Neuronal stem cell (in vitro differentiated cells): ENCODE measurements around the gene ZNF282.
A peak's percentile ranks its signal among the peaks of the same experiment; 100 is the strongest.

ENCODE experiments used
- DNase-seq: peaks from one replicate; pipeline ENCODE4 v3.0.0-alpha.2; 2013; ENCODE audit warnings: low spot score
- H2AFZ ChIP-seq: one replicate; pipeline ENCODE4 v1.6.1; 2013; ENCODE audit warnings: mild to moderate bottlenecking, low read length, inconsistent platforms
- H2AK5ac ChIP-seq: 2 replicates; pipeline ENCODE4 v1.6.1; 2013; ENCODE audit warnings: low read depth, mild to moderate bottlenecking, inconsistent platforms, low read length, moderate library complexity, mixed read lengths
- H2BK120ac ChIP-seq: 2 replicates; pipeline ENCODE4 v1.6.1; 2013; ENCODE audit warnings: low read depth, mild to moderate bottlenecking, inconsistent platforms, low read length, moderate library complexity, mixed read lengths
- H2BK12ac ChIP-seq: one replicate; pipeline ENCODE4 v1.6.1; 2013; ENCODE audit warnings: low read length, inconsistent platforms
- H2BK15ac ChIP-seq: 2 replicates; pipeline ENCODE4 v1.6.1; 2013; ENCODE audit warnings: mild to moderate bottlenecking, low read length, inconsistent platforms, mixed read lengths
- H2BK5ac ChIP-seq: one replicate; pipeline ENCODE4 v1.6.1; 2013; ENCODE audit warnings: inconsistent platforms, mild to moderate bottlenecking, low read length, moderate library complexity
- H3K14ac ChIP-seq: one replicate; pipeline ENCODE4 v1.6.1; 2013; ENCODE audit warnings: low read length, inconsistent platforms
- H3K18ac ChIP-seq: 2 replicates; pipeline ENCODE4 v1.6.1; 2013; ENCODE audit warnings: low read length, inconsistent platforms
- H3K23ac ChIP-seq: 2 replicates; pipeline ENCODE4 v1.6.1; 2013; ENCODE audit warnings: low read depth, mild to moderate bottlenecking, mixed read lengths, low read length, inconsistent platforms; ENCODE audit not compliant: poor library complexity
- H3K27ac ChIP-seq: replicated peaks from 3 replicates; pipeline ENCODE4 v1.5.1; 2013; ENCODE audit warnings: low read length, inconsistent platforms
- H3K27me3 ChIP-seq, 3 experiments: 2 replicates each; pipeline ENCODE4 v1.6.1; 2013; ENCODE audit warnings: low read length in 3 of 3, mild to moderate bottlenecking in 2 of 3, inconsistent platforms in 1 of 3, low read depth in 1 of 3, mixed read lengths in 1 of 3, moderate library complexity in 1 of 3; ENCODE audit not compliant: control insufficient read depth in 3 of 3, insufficient read depth in 3 of 3
- H3K36me3 ChIP-seq, 2 donors: replicated peaks in 1 of 2; 2 replicates each; pipeline ENCODE4 v1.6.1; 2013; ENCODE audit warnings: low read length in 2 of 2; ENCODE audit not compliant: control insufficient read depth in 2 of 2, insufficient read depth in 2 of 2
- H3K4ac ChIP-seq: 2 replicates; pipeline ENCODE4 v1.6.1; 2013; ENCODE audit warnings: inconsistent platforms, mild to moderate bottlenecking, low read length, moderate library complexity
- H3K4me1 ChIP-seq, 2 donors: 1 replicate in 1 of 2; 2 replicates in 1 of 2; pipeline ENCODE4 v1.6.1; 2013; ENCODE audit warnings: low read length in 2 of 2, low read depth in 1 of 2; ENCODE audit not compliant: control insufficient read depth in 2 of 2, insufficient read depth in 1 of 2
- H3K4me2 ChIP-seq: one replicate; pipeline ENCODE4 v1.6.1; 2013; ENCODE audit warnings: mild to moderate bottlenecking, low read length, inconsistent platforms; ENCODE audit not compliant: insufficient read depth, poor library complexity, severe bottlenecking
- H3K4me3 ChIP-seq, 2 donors: 2 replicates each; pipeline ENCODE4 v1.5.1; 2013; ENCODE audit warnings: low read length in 2 of 2, mild to moderate bottlenecking in 2 of 2, inconsistent platforms in 1 of 2, moderate library complexity in 1 of 2
- H3K79me1 ChIP-seq: one replicate; pipeline ENCODE4 v1.6.1; 2013; ENCODE audit warnings: low read depth, mild to moderate bottlenecking, inconsistent platforms, low read length, moderate library complexity
- H3K9ac ChIP-seq: one replicate; pipeline ENCODE4 v1.6.1; 2013; ENCODE audit warnings: mild to moderate bottlenecking, low read depth, low read length, inconsistent platforms; ENCODE audit not compliant: poor library complexity
- H3K9me3 ChIP-seq, 2 donors: replicated peaks in 1 of 2; 2 replicates each; pipeline versions ENCODE3 to v1.6.1; 2013; ENCODE audit warnings: low read length in 2 of 2, mild to moderate bottlenecking in 2 of 2, inconsistent platforms in 1 of 2, low read depth in 1 of 2, mixed read lengths in 1 of 2, moderate library complexity in 1 of 2; ENCODE audit not compliant: control insufficient read depth in 2 of 2, insufficient read depth in 1 of 2
- H4K8ac ChIP-seq: one replicate; pipeline ENCODE4 v1.6.1; 2013; ENCODE audit warnings: low read depth, mild to moderate bottlenecking, inconsistent platforms, low read length, moderate library complexity
- H4K91ac ChIP-seq: one replicate; pipeline ENCODE4 v1.6.1; 2013; ENCODE audit warnings: low read length, low read depth, mild to moderate bottlenecking, inconsistent platforms; ENCODE audit not compliant: poor library complexity
- WGBS, 2 donors: extraction: QIAGEN DNeasy Blood & Tissue Kit; methylation state at CpG; one replicate each; pipeline ENCODE4 v1.1.7; 2013; ENCODE audit warnings: missing lambda C conversion rate in 2 of 2, mixed read lengths in 1 of 2; ENCODE audit not compliant: insufficient read length in 2 of 2, insufficient replicate concordance in 1 of 2; ENCODE audit errors: extremely low coverage in 2 of 2; 5-methylcytosine and 5-hydroxymethylcytosine counted together

The ZNF282 gene

DNA sequence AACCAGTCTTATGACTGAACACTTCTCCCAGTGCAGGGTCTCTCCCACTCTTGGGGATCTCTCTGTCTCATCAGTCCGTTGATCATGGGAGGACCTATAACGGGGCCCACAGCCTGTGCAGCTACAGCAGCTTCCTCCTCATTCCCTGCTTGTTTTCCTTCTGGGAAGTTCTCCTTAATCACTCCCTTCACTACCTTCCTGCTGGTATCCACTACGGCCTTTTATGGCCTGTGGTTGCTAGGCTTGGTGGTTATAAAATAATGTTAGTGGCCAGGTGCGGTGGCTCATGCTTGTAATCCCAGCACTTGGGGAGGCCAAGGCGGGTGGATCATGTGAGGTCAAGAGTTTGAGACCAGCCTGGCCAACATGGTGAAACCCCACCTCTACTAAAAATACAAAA is 3.5 kb upstream of the ZNF282 start:
- Histone ChIP-seq H2AFZ (peak overlapping the region; percentile 29), H3K27ac (no peak overlapping the region), H3K36me3 (peaks cover 0 to under 1% of the 10 kb centered on the region in 2 donors), H3K9me3 (no peaks in the 10 kb centered on the region), H3K23ac (no peak overlapping the region), H2BK12ac (no peak overlapping the region), H3K4me2 (no peak overlapping the region), H3K4ac (no peak overlapping the region), H3K18ac (no peak overlapping the region), H3K4me3 (no peak overlapping the region), H2BK120ac (no peak overlapping the region), H2BK5ac (no peak overlapping the region), H2BK15ac (no peak overlapping the region), H4K91ac (no peak overlapping the region), H3K14ac (no peak overlapping the region), H3K9ac (no peak overlapping the region), H3K79me1 (peaks cover 6% of the 10 kb centered on the region), H2AK5ac (no peak overlapping the region), H3K27me3 (peaks cover 0 to 10% (median 0%) of the 10 kb centered on the region in 3 experiments), H3K4me1 (peaks cover 5 to 6% of the 10 kb centered on the region in 2 donors), H4K8ac (peak overlapping the region; percentile 17)
- no peak for DNase-seq
- no CpG with 5 or more reads among the region's 5 CpGs for WGBS, 2 donors

- H4K91ac ChIP-seq: no peak overlapping the region
- H3K4me1 ChIP-seq: peaks cover 8% of the 10 kb centered on the region in 2 donors
- H3K4ac ChIP-seq: no peak overlapping the region
- H3K23ac ChIP-seq: no peak overlapping the region
- H3K79me1 ChIP-seq: peaks cover 8% of the 10 kb centered on the region
- H2AFZ ChIP-seq: peak overlapping the region; percentile 99
- H3K14ac ChIP-seq: no peak overlapping the region
- H3K9me3 ChIP-seq: no peaks in the 10 kb centered on the region
- H2BK120ac ChIP-seq: no peak overlapping the region
- no peak overlapping the region for H3K27ac ChIP-seq
- H2BK12ac ChIP-seq: no peak overlapping the region
- peaks cover 12 to 23% of the 10 kb centered on the region in 2 donors for H3K36me3 ChIP-seq
- H4K8ac ChIP-seq: no peak overlapping the region
- no peak overlapping the region for H2BK5ac ChIP-seq
- no CpG with 5 or more reads among the region's 4 CpGs for WGBS, 2 donors
- H3K27me3 ChIP-seq: peaks cover 0 to 10% (median 0%) of the 10 kb centered on the region in 3 experiments
- no peak for DNase-seq
- no peak overlapping the region for H2BK15ac ChIP-seq
- no peak overlapping the region for H2AK5ac ChIP-seq
- no peak overlapping the region for H3K18ac ChIP-seq
- no peak overlapping the region for H3K9ac ChIP-seq
- H3K4me2 ChIP-seq: peak overlapping the region; percentile 63
- peak overlapping the region; percentile 66 to 96 for H3K4me3 ChIP-seq
These were observed 557 bp upstream of the ZNF282 start for GRCh38 chr7:149194799-149195179.

- H3K36me3 ChIP-seq: peaks cover 20 to 37% of the 10 kb centered on the region in 2 donors
- no peak overlapping the region for H4K8ac ChIP-seq
- H3K27ac ChIP-seq: no peak overlapping the region
- H3K79me1 ChIP-seq: peaks cover 8% of the 10 kb centered on the region
- H2BK120ac ChIP-seq: peak overlapping the region; percentile 72
- peak overlapping the region; percentile 63 for H3K4me2 ChIP-seq
- H2AK5ac ChIP-seq: peak overlapping the region; percentile 46
- H3K23ac ChIP-seq: peak overlapping the region; percentile 80
- no peaks in the 10 kb centered on the region for H3K9me3 ChIP-seq
- no peak overlapping the region for H3K4ac ChIP-seq
- H3K4me1 ChIP-seq: peaks cover 8% of the 10 kb centered on the region in 2 donors
- peak overlapping the region; percentile 98 for H2BK5ac ChIP-seq
- DNase-seq: no peak
- H2BK15ac ChIP-seq: peak overlapping the region; percentile 55
- no peak overlapping the region for H4K91ac ChIP-seq
- peak overlapping the region; percentile 78 for H3K9ac ChIP-seq
- H3K4me3 ChIP-seq: peak overlapping the region; percentile 96 to 98
- H3K27me3 ChIP-seq: peaks cover 0 to 7% (median 0%) of the 10 kb centered on the region in 3 experiments
- H3K14ac ChIP-seq: peak overlapping the region; percentile 38
- peak overlapping the region; percentile 75 for H2AFZ ChIP-seq
- WGBS, 2 donors: no CpG with 5 or more reads among the region's 17 CpGs
- peak overlapping the region; percentile 83 for H3K18ac ChIP-seq
- no peak overlapping the region for H2BK12ac ChIP-seq
These were observed 882 bp downstream of the ZNF282 start for GRCh38 chr7:149196151-149196704.

DNA sequence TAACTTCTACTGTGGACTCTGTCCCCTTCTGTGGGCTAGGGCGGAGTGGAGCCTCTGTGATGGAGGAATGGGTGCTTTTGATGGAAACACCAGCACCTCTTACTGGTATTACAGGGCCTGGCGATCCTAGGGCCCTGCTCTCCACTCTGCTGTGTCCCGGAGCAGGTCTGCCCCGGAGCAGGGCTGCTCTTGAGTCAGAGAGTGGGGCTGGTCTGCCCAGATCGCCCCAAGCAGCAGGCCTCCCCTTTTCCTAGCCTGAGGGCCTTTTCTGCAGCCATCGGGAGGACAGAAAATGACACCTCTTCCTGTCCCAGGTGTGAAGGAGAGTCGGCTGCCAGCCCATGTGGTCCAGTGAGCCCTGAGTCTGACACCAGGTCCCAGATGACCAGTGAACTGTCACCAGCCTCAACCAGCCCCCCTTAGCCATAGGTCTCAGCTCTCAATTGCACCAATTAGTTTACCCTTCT is 1.4 kb downstream of the ZNF282 start:
- H2BK15ac ChIP-seq: peak overlapping the region; percentile 55
- no peak overlapping the region for H2BK5ac ChIP-seq
- H3K4me3 ChIP-seq: peak overlapping the region; percentile 96 to 98
- no peaks in the 10 kb centered on the region for H3K9me3 ChIP-seq
- H3K27me3 ChIP-seq: peaks cover 0 to 7% (median 0%) of the 10 kb centered on the region in 3 experiments
- H3K4me1 ChIP-seq: peaks cover 8% of the 10 kb centered on the region in 2 donors
- H4K8ac ChIP-seq: no peak overlapping the region
- no CpG with 5 or more reads among the region's 7 CpGs for WGBS, 2 donors
- H2BK12ac ChIP-seq: no peak overlapping the region
- H3K18ac ChIP-seq: no peak overlapping the region
- H2BK120ac ChIP-seq: peak overlapping the region; percentile 24
- peak overlapping the region; percentile 63 for H3K4me2 ChIP-seq
- peak overlapping the region; percentile 83 for H2AK5ac ChIP-seq
- H3K36me3 ChIP-seq: peaks cover 23 to 41% of the 10 kb centered on the region in 2 donors
- H3K23ac ChIP-seq: peak overlapping the region; percentile 80
- no peak overlapping the region for H4K91ac ChIP-seq
- no peak overlapping the region for H3K14ac ChIP-seq
- H3K4ac ChIP-seq: no peak overlapping the region
- peaks cover 8% of the 10 kb centered on the region for H3K79me1 ChIP-seq
- H3K9ac ChIP-seq: peak overlapping the region; percentile 60
- no peak overlapping the region for H2AFZ ChIP-seq
- DNase-seq: no peak
- no peak overlapping the region for H3K27ac ChIP-seq
